NT2/D1 (cell line): Measurements from ENCODE around the gene PLA2R1.

ENCODE experiments used
- SUZ12 ChIP-seq: IDR thresholded peaks from 2 replicates; pipeline ENCODE4 v1.6.1; 2011; ENCODE audit not compliant: insufficient read length, insufficient read depth; ENCODE audit errors: extremely low read depth
- YY1 ChIP-seq: IDR thresholded peaks from 2 replicates; pipeline ENCODE4 v1.6.1; 2011; ENCODE audit not compliant: insufficient read length, insufficient read depth
- ZNF274 ChIP-seq: IDR thresholded peaks from 2 replicates; pipeline ENCODE4 v1.6.1; 2011; ENCODE audit warnings: mild to moderate bottlenecking, low read depth, low read length

GRCh38 chr2:160034396-160034795 lies 28.0 kb downstream of the PLA2R1 start:
- no peak for TF ChIP-seq ZNF274
- TF ChIP-seq YY1: no peak
- TF ChIP-seq SUZ12: no peak
